Activated B cell treated with CpG ODN at 0.5 μM for 24 hours (primary cell): ENCODE measurements around the gene VPS51. TPM values are rescaled to one million over a fixed set of nuclear protein-coding genes. Genes with fewer than 3 reads are reported as not detected.
A peak's percentile ranks its signal among the peaks of the same experiment; 100 is the strongest.

Experiments used
- ATAC-seq: fragments of 200-7000 bp; cut with Tn5 transposase; one replicate; pipeline ENCODE4 v1.10.0; 2021; ENCODE audit warnings: low read depth, mild to moderate bottlenecking, moderate library complexity
- CTCF ChIA-PET: fragments of 350-600 bp; sonication (Branson Sonifier 250); formaldehyde crosslinking; loops from one replicate; lab custom pipeline; 2021; ENCODE audit warnings: antibody characterized with exemption; lab: Charles Lee
- POLR2A ChIA-PET: fragments of 350-600 bp; sonication (Branson Sonifier 250); formaldehyde crosslinking; loops from one replicate; lab custom pipeline; 2021; ENCODE audit warnings: antibody characterized with exemption; lab: Charles Lee
- DNase-seq: peaks from one replicate; pipeline ENCODE4 v3.0.0; 2022
- H3K27ac Mint-ChIP-seq: one replicate; pipeline ENCODE4 v1.8.0; 2020; ENCODE audit warnings: mixed read lengths
- H3K27me3 Mint-ChIP-seq: one replicate; pipeline ENCODE4 v1.8.0; 2021; ENCODE audit warnings: mixed read lengths
- H3K36me3 Mint-ChIP-seq: one replicate; pipeline ENCODE4 v1.8.0; 2021; ENCODE audit warnings: low read depth, mixed read lengths
- H3K4me1 Mint-ChIP-seq: one replicate; pipeline ENCODE4 v1.8.0; 2021; ENCODE audit warnings: mixed read lengths
- H3K4me3 Mint-ChIP-seq: one replicate; pipeline ENCODE4 v1.8.0; 2020; ENCODE audit warnings: mild to moderate bottlenecking, mixed read lengths
- H3K9me3 Mint-ChIP-seq: one replicate; pipeline ENCODE4 v1.8.0; 2020; ENCODE audit warnings: mixed read lengths
- intact Hi-C: fragments of 100-400 bp; cut with micrococcal nuclease; formaldehyde crosslinking; loops from one replicate; pipeline ENCODE4 v1.15.1; 2024
- total RNA-seq: library from RNA; stranded (reverse); gene quantifications from 2 replicates; pipeline ENCODE4 v1.2.3, GENCODE V29; 2022
- TF ChIP-seq, protein P1 (sequence below): fragments of 200-600 bp; IDR thresholded peaks from one replicate; pipeline ENCODE4 v1.8.0; 2022; ENCODE audit warnings: antibody characterized with exemption, mild to moderate bottlenecking

Gene VPS51
- total RNA-seq, 1 donor from 2014 or later: 243 TPM

DNA sequence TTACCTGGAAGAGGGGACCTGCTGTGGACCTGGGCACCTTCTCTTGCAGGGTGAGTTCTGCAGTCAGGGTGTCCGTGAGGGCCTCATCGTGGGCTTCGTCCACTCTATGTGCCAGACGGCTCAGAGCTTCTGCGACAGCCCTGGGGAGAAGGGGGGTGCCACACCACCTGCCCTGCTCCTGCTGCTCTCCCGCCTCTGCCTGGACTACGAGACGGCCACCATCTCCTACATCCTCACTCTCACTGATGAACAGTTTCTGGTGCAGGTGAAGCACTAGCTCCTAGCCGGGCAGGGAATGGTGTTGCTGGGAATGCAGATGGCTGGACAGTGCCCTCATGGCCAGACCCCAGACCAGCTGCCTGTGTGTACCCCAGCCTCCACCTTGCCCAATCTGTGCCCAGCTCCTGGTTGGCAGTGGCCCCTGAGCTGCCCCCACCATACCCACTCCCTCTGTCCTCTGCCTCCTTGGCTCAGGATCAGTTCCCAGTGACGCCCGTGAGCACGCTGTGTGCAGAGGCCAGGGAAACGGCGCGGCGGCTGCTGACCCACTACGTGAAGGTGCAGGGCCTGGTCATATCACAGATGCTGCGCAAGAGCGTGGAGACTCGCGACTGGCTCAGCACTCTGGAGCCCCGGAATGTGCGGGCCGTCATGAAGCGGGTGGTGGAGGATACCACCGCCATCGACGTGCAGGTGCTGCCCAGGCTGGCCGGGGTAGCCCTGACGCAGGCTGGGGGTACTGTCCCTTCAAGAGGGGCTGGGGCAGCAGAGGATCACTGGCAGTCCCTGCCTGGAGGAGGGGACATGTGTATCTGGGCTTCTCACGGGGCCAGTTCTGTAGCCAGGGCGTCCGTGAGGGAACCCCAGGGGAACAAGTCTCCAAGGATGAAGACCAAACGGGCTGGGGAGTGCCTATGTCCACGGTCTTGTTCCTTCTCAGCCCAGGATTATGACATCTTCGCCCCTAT, 13.5 kb downstream of the VPS51 start:
- H3K27ac Mint-ChIP-seq: peak overlapping the region; percentile 53
- ChIA-PET CTCF (interaction anchor here (0.5 to 4.2 kb wide), 21 partner anchors 8 to 262 kb away, joined by 3 to 48 read pairs (median 7); partner anchors contain the start of genes ARL2, CAPN1, CDC42EP2 and FAU), POLR2A (interaction anchor here (1.0 to 15.3 kb wide), 12 partner anchors 7 to 261 kb away, joined by 3 to 546 read pairs (median 6); partner anchors contain the start of genes CAPN1, CDC42EP2, FAU and MRPL49)
- ATAC-seq (no peak), DNase-seq (no peak)
- TF ChIP-seq, protein P1, sequence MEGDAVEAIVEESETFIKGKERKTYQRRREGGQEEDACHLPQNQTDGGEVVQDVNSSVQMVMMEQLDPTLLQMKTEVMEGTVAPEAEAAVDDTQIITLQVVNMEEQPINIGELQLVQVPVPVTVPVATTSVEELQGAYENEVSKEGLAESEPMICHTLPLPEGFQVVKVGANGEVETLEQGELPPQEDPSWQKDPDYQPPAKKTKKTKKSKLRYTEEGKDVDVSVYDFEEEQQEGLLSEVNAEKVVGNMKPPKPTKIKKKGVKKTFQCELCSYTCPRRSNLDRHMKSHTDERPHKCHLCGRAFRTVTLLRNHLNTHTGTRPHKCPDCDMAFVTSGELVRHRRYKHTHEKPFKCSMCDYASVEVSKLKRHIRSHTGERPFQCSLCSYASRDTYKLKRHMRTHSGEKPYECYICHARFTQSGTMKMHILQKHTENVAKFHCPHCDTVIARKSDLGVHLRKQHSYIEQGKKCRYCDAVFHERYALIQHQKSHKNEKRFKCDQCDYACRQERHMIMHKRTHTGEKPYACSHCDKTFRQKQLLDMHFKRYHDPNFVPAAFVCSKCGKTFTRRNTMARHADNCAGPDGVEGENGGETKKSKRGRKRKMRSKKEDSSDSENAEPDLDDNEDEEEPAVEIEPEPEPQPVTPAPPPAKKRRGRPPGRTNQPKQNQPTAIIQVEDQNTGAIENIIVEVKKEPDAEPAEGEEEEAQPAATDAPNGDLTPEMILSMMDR: no peak
- H3K4me1 Mint-ChIP-seq: peaks cover 36% of the 10 kb centered on the region
- H3K36me3 Mint-ChIP-seq: peaks cover 41% of the 10 kb centered on the region
- H3K9me3 Mint-ChIP-seq: no peaks in the 10 kb centered on the region
- intact Hi-C loops: loop anchor here (1.0 to 5.0 kb wide), 8 partner anchors 9 to 403 kb away; partner anchors contain the start of genes CAPN1, CDCA5, FAU and MRPL49
- no peaks in the 10 kb centered on the region for H3K27me3 Mint-ChIP-seq
- H3K4me3 Mint-ChIP-seq: no peak overlapping the region

DNA sequence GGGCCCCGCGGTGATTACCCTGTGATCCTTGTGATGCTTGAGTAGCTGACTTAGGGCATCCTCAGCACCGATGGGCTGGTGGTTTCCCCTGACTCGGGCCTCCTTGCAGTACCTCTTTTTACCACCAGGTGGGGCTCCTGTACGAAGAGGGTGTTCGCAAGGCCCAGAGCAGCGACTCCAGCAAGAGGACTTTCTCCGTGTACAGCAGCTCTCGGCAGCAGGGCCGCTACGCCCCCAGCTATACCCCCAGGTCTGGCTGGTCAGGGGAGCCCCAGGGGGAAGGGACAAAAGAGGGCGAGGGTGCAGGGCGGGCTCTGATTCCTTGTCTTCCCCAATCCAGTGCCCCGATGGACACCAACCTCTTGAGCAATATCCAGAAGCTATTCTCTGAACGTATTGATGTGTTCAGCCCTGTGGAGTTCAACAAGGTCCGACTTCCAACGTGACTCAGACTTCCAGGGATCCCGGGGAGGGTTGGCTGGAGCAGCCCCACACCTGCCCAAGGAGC, 14.4 kb downstream of the VPS51 start:
- TF ChIP-seq, protein P1: peak; percentile 52
- intact Hi-C loops: loop anchor here (1.0 to 5.0 kb wide), 8 partner anchors 8 to 402 kb away; partner anchors contain the start of genes CAPN1, CDCA5, FAU and MRPL49
- peak; percentile 96 for DNase-seq
- peak; percentile 60 for ATAC-seq
- Mint-ChIP-seq H3K4me1 (peaks cover 37% of the 10 kb centered on the region), H3K36me3 (peaks cover 37% of the 10 kb centered on the region), H3K27ac (peak overlapping the region; percentile 53), H3K4me3 (peak overlapping the region; percentile 32), H3K9me3 (no peaks in the 10 kb centered on the region), H3K27me3 (no peaks in the 10 kb centered on the region)
- CTCF ChIA-PET: interaction anchor here (0.6 to 4.2 kb wide), 25 partner anchors 9 to 401 kb away, joined by 3 to 48 read pairs (median 4); partner anchors contain the start of genes ARL2, CAPN1, CDC42EP2 and FAU
- POLR2A ChIA-PET: interaction anchor here (1.0 to 15.3 kb wide), 14 partner anchors 8 to 460 kb away, joined by 3 to 546 read pairs (median 6); partner anchors contain the start of genes ARL2, CAPN1, CDC42EP2 and FAU

DNA sequence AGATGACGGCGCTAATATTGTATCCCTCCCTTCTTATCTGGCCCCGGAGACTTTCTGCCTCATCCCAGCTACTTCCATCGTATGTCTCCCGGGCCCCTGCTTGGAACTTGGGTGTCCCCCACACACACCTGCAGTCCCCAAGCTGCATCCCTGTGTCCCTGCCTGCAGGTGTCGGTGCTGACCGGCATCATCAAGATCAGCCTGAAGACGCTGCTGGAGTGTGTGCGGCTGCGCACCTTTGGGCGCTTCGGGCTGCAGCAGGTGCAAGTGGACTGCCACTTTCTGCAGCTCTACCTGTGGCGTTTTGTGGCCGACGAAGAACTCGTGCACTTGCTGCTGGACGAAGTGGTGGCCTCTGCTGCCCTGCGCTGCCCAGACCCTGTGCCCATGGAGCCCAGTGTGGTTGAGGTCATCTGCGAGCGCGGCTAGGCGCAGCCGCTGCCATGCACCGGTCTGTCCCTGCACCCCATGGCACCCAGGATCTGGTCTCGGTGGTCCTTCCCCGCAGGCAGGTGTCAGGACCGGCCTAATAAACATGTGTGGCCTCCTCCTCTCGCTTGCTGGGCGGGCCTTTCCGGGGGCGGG, 15.2 kb downstream of the VPS51 start:
- CTCF ChIA-PET: interaction anchor here (0.7 to 4.2 kb wide), 20 partner anchors 10 to 750 kb away, joined by 3 to 48 read pairs (median 6); partner anchors contain the start of genes ARL2, CAPN1, CDC42EP2 and FAU
- H3K9me3 Mint-ChIP-seq: no peaks in the 10 kb centered on the region
- no peaks in the 10 kb centered on the region for H3K27me3 Mint-ChIP-seq
- peaks cover 43% of the 10 kb centered on the region for H3K4me1 Mint-ChIP-seq
- POLR2A ChIA-PET: interaction anchor here (0.6 to 15.3 kb wide), 29 partner anchors 9 to 747 kb away, joined by 3 to 546 read pairs (median 4); partner anchors contain the start of genes ARL2, CAPN1, CDC42EP2 and CFL1
- DNase-seq (no peak), ATAC-seq (no peak)
- TF ChIP-seq, protein P1: no peak
- intact Hi-C loops: loop anchor here (2.0 to 5.0 kb wide), 2 partner anchors 150 to 401 kb away; partner anchors contain the start of gene POLA2
- peak overlapping the region; percentile 89 for H3K4me3 Mint-ChIP-seq
- H3K36me3 Mint-ChIP-seq: peaks cover 35% of the 10 kb centered on the region
- peak overlapping the region; percentile 77 for H3K27ac Mint-ChIP-seq

DNA sequence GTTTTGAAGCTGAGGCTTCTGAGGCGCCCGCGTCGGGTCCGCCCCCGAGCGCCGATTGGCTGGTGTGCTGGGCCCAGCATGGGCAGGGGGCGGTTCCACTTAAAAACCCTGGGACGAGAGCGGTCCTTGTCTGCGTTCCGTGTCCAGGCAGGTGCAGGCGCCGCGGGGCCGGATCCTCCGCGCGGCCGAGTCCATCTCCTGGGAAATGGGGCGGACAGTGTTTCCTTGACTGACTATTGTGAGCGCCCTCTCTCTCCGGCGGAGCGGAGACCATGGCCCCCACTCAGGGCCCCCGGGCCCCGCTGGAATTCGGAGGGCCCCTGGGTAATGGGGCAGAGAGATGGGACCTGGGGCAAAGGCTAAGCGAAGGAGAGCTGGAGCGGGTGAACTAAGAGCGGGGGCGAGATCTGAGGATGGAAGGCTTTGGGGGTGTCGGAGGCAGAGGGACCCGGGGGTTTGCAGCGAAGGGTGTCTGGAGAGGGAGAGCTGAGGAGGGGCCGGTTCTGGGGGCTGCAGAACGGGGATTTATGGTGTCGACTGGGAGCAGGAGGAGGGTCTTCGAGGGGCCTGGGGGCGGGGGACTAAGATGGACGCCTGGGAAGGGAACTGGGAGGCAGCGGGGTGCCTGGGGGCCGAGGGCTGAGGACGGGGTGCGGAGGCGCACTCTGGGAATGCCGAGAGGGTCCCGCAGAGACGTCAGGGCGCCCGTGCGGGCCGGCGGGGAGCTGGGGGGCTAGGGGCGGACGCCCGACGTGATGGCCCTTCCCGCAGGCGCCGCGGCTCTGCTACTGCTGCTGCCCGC, 15.9 kb downstream of the VPS51 start, which contains the start of gene TM7SF2:
Gene TM7SF2 (plus strand): TSS at position 129 of the 802 bp plus-strand sequence. CDS start 144 bp downstream, at position 273.
- intact Hi-C loops: loop anchor here (2.0 to 5.0 kb wide), 2 partner anchors 149 to 400 kb away; partner anchors contain the start of gene POLA2
- ChIA-PET POLR2A (interaction anchor here (0.6 to 15.3 kb wide), 26 partner anchors 10 to 747 kb away, joined by 3 to 546 read pairs (median 4); partner anchors contain the start of genes ARL2, CAPN1, CDC42EP2 and CFL1), CTCF (interaction anchor here (0.7 to 4.2 kb wide), 14 partner anchors 9 to 749 kb away, joined by 3 to 48 read pairs (median 6); partner anchors contain the start of genes ARL2, CAPN1, CDC42EP2 and FAU)
- TF ChIP-seq, protein P1: no peak
- Mint-ChIP-seq H3K27ac (peak within 1 kb of the TSS; percentile 77), H3K4me1 (peaks cover 50% of the 10 kb centered on the region), H3K4me3 (peak within 1 kb of the TSS; percentile 89), H3K36me3 (peaks cover 29% of the 10 kb centered on the region), H3K27me3 (no peaks in the 10 kb centered on the region), H3K9me3 (no peaks in the 10 kb centered on the region)
- ATAC-seq (peak; percentile 78), DNase-seq (peak; percentile 90)
